Neural progenitor cell (in vitro differentiated cells): Measurements from ENCODE around the gene KRTAP5-6. TPM values are rescaled to one million over a fixed set of nuclear protein-coding genes. Genes with fewer than 3 reads are reported as not detected.
A peak's percentile ranks its signal among the peaks of the same experiment; 100 is the strongest.

ENCODE experiments used
- DNase-seq: peaks from one replicate; pipeline ENCODE4 v3.0.0-alpha.2; 2016; ENCODE audit warnings: low spot score
- H2AFZ ChIP-seq: fragments of 200-600 bp; sonication (generic); replicated peaks from 2 replicates; pipeline ENCODE4 v1.6.1; 2016; ENCODE audit warnings: antibody characterized with exemption
- H3F3A ChIP-seq: fragments of 200-600 bp; sonication (generic); 2 replicates; pipeline ENCODE4 v1.6.1; 2016; ENCODE audit warnings: antibody characterized with exemption, low read depth
- H3K27ac ChIP-seq: fragments of 200-600 bp; sonication (generic); 2 replicates; pipeline ENCODE4 v1.5.1; 2016; ENCODE audit warnings: mild to moderate bottlenecking
- H3K27me3 ChIP-seq: fragments of 200-600 bp; sonication (generic); 2 replicates; pipeline ENCODE4 v1.6.1; 2016; ENCODE audit warnings: mild to moderate bottlenecking, moderate library complexity
- H3K36me3 ChIP-seq: fragments of 200-600 bp; sonication (generic); 2 replicates; pipeline ENCODE4 v1.5.1; 2016
- H3K4me1 ChIP-seq: fragments of 200-600 bp; sonication (generic); 2 replicates; pipeline ENCODE4 v1.6.1; 2016; ENCODE audit warnings: mixed run types
- H3K4me2 ChIP-seq: fragments of 200-600 bp; sonication (generic); 2 replicates; pipeline ENCODE4 v1.6.1; 2016
- H3K4me3 ChIP-seq: fragments of 200-600 bp; sonication (generic); 2 replicates; pipeline ENCODE4 v1.5.1; 2016
- H3K79me2 ChIP-seq: fragments of 200-600 bp; sonication (generic); 2 replicates; pipeline ENCODE4 v1.6.1; 2016; ENCODE audit warnings: low read depth
- H3K9ac ChIP-seq: fragments of 200-600 bp; sonication (generic); 2 replicates; pipeline ENCODE4 v1.6.1; 2016
- H3K9me3 ChIP-seq: fragments of 200-600 bp; sonication (generic); 2 replicates; pipeline ENCODE4 v1.5.1; 2016; ENCODE audit warnings: low read depth
- H4K20me1 ChIP-seq: fragments of 200-600 bp; sonication (generic); 2 replicates; pipeline ENCODE4 v1.6.1; 2016; ENCODE audit warnings: low read depth
- H3K27ac Mint-ChIP-seq: 3 replicates; pipeline ENCODE4 v1.8.0; 2021; ENCODE audit warnings: mixed read lengths
- H3K27me3 Mint-ChIP-seq: 2 replicates; pipeline ENCODE4 v1.8.0; 2022; ENCODE audit warnings: low read depth, mild to moderate bottlenecking, inconsistent platforms, moderate library complexity, mixed read lengths; ENCODE audit not compliant: insufficient read depth
- H3K36me3 Mint-ChIP-seq: 3 replicates; pipeline ENCODE4 v1.8.0; 2021; ENCODE audit warnings: mixed read lengths
- H3K4me1 Mint-ChIP-seq: 3 replicates; pipeline ENCODE4 v1.8.0; 2021; ENCODE audit warnings: mixed read lengths
- H3K4me3 Mint-ChIP-seq: 3 replicates; pipeline ENCODE4 v1.8.0; 2021; ENCODE audit warnings: mild to moderate bottlenecking, moderate library complexity, mixed read lengths
- H3K9me3 Mint-ChIP-seq: 3 replicates; pipeline ENCODE4 v1.8.0; 2020; ENCODE audit warnings: mixed read lengths
- EZH2 ChIP-seq: fragments of 200-600 bp; sonication (generic); IDR thresholded peaks from 2 replicates; pipeline ENCODE4 v1.6.1; 2017; ENCODE audit warnings: antibody characterized with exemption, mild to moderate bottlenecking, moderate library complexity
- EZH2phosphoT487 ChIP-seq: fragments of 200-600 bp; sonication (generic); IDR thresholded peaks from 2 replicates; pipeline ENCODE4 v1.6.1; 2017; ENCODE audit warnings: antibody characterized with exemption
- total RNA-seq: library from RNA; depleted of rRNA; stranded (reverse); fragments of >200 nt; gene quantifications from 2 replicates; pipeline ENCODE4 v1.2.3, GENCODE V29; 2015; ENCODE audit warnings: low replicate concordance
- TF ChIP-seq, protein P1 (sequence below): fragments of 200-600 bp; sonication (generic); IDR thresholded peaks from 2 replicates; pipeline ENCODE4 v1.5.1; 2017; ENCODE audit warnings: antibody characterized with exemption, mild to moderate bottlenecking

The KRTAP5-6 gene
- total RNA-seq, 1 donor from 2014 or later, result not detected

DNA sequence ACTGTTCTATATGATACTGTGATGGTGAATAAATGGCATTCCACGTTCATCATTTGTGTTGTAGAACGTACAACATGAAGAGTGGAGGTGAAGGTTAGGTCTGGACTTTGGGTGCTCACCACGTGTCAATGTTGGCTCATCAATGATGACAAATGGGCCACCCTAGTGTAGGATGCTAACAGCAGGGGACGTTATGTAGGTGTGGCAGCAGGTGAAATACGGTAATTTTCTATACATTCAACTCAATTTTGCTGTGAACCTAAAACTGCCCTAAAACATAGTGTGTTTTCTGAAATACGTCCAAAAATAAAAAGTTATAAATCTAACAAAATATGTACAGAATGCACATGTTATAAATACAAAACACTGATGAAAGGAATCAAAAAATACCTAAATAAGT lies 6.2 kb downstream of the KRTAP5-6 start:
- no peaks in the 10 kb centered on the region for H3K79me2 ChIP-seq
- no peaks in the 10 kb centered on the region for H3K9me3 ChIP-seq
- no peak overlapping the region for H3K4me3 ChIP-seq
- H3K36me3 Mint-ChIP-seq, result no peaks in the 10 kb centered on the region
- peaks cover 7% of the 10 kb centered on the region for H3K27me3 Mint-ChIP-seq
- H3K27ac Mint-ChIP-seq, result no peak overlapping the region
- peaks cover 5% of the 10 kb centered on the region for H3K4me1 ChIP-seq
- TF ChIP-seq EZH2phosphoT487, result no peak
- DNase-seq, result no peak
- peaks cover 11% of the 10 kb centered on the region for H3K4me1 Mint-ChIP-seq
- peaks cover 7% of the 10 kb centered on the region for H3K27me3 ChIP-seq
- no peak overlapping the region for H3K9ac ChIP-seq
- H3K27ac ChIP-seq, result no peak overlapping the region
- no peak overlapping the region for H2AFZ ChIP-seq
- no peak overlapping the region for H3K4me3 Mint-ChIP-seq
- no peaks in the 10 kb centered on the region for H4K20me1 ChIP-seq
- H3K9me3 Mint-ChIP-seq, result peaks cover 18% of the 10 kb centered on the region
- H3K4me2 ChIP-seq, result no peak overlapping the region
- H3F3A ChIP-seq, result no peaks in the 10 kb centered on the region
- no peaks in the 10 kb centered on the region for H3K36me3 ChIP-seq

DNA sequence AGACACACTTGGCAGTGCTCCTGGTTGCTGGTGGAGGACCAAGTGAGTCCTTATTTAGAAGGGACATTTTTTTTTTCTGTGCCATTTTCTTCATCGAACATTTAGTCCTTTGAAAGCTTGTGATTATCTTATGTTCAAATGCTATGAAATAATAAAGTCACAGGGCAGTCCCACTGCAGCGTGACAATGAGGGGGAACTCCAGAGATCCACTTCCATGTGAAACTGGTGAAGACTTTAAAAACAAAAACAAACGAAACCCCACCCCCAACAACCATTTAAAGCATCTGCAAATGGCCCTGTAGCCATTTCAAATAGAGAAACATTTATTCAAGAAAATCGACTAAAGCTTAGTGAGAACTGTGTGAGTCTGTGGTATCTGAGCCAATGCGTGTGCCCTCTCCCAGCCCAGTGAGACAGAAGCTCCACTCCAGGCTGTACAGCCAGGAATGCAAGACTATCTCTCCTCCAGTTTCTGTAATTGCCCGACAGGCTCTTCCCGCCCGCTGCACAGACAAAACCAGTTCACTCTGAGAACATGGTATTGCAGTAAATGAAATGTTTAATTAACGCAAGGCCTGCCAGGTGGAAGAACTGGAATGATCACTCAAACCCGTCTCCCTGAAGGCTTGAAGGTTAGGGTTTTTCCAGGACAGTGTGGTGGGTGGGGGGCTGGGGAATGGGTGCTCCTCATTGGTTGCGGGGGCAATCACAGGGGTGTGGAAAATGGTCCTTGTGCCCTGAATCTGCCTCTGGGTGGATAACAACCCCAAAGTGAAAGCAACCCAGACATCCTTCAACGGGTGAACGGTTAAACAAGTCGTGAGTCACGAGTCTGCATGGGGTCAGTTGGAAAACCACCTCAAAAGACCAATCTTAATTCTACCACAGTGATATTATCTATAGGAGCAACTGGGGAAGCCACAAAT lies 8.4 kb downstream of the KRTAP5-6 start:
- Mint-ChIP-seq H3K27ac (no peak overlapping the region), H3K36me3 (no peaks in the 10 kb centered on the region), H3K4me3 (no peak overlapping the region), H3K9me3 (peaks cover 14% of the 10 kb centered on the region), H3K4me1 (peaks cover 7% of the 10 kb centered on the region), H3K27me3 (peaks cover 11% of the 10 kb centered on the region)
- TF ChIP-seq EZH2phosphoT487 (no peak), EZH2 (no peak)
- TF ChIP-seq, protein P1, sequence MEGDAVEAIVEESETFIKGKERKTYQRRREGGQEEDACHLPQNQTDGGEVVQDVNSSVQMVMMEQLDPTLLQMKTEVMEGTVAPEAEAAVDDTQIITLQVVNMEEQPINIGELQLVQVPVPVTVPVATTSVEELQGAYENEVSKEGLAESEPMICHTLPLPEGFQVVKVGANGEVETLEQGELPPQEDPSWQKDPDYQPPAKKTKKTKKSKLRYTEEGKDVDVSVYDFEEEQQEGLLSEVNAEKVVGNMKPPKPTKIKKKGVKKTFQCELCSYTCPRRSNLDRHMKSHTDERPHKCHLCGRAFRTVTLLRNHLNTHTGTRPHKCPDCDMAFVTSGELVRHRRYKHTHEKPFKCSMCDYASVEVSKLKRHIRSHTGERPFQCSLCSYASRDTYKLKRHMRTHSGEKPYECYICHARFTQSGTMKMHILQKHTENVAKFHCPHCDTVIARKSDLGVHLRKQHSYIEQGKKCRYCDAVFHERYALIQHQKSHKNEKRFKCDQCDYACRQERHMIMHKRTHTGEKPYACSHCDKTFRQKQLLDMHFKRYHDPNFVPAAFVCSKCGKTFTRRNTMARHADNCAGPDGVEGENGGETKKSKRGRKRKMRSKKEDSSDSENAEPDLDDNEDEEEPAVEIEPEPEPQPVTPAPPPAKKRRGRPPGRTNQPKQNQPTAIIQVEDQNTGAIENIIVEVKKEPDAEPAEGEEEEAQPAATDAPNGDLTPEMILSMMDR, result no peak
- no peak overlapping the region for H3K4me3 ChIP-seq
- no peaks in the 10 kb centered on the region for H3K9me3 ChIP-seq
- no peak overlapping the region for H3K4me2 ChIP-seq
- H3K79me2 ChIP-seq, result no peaks in the 10 kb centered on the region
- no peak overlapping the region for H3K27ac ChIP-seq
- H3K9ac ChIP-seq, result no peak overlapping the region
- H4K20me1 ChIP-seq, result no peaks in the 10 kb centered on the region
- no peak overlapping the region for H2AFZ ChIP-seq
- H3F3A ChIP-seq, result no peaks in the 10 kb centered on the region
- no peak for DNase-seq
- H3K36me3 ChIP-seq, result no peaks in the 10 kb centered on the region
- peaks cover 5% of the 10 kb centered on the region for H3K4me1 ChIP-seq
- peaks cover 15% of the 10 kb centered on the region for H3K27me3 ChIP-seq

DNA sequence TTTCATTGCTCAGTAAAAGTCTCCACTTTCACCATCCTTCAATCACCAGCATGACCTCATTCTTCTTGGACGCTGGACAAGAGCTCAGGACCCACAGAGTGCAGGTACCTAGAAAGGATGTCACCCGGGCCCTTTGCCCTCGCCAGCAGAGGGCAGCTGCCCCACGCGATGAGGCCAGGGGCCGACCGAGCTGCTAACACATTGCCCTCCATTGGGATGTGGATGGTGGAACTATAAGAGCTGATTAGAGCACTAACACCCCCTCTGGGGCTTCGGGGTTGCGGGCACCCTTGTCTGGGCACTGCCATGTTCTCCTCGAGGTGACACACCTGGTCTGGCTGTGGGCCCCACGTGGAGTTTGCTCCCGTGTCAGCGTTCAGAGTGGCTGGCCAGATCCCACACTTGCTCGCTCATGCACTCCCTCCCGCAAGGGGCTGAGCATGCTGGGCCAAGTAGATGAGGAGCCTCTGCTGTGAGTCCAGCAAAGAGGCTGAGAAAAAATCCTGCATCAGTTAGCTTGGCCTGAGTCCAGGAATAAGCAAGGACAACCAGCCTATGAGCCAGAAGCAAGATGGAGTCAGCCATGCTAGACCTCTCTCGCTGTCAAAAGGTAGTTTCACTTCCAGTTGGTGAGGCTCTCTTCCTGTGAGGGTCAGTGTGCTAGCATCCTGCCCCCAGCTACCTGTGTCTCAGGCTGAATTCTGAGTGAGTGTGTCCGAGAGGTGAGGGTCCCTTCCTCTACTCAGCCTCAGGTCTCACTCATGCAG lies 9.8 kb downstream of the KRTAP5-6 start:
- H3K4me1 ChIP-seq, result no peaks in the 10 kb centered on the region
- no peak overlapping the region for H3K9ac ChIP-seq
- peak; percentile 19 for DNase-seq
- no peaks in the 10 kb centered on the region for H3K9me3 ChIP-seq
- H2AFZ ChIP-seq, result no peak overlapping the region
- no peaks in the 10 kb centered on the region for H3K4me1 Mint-ChIP-seq
- no peaks in the 10 kb centered on the region for H4K20me1 ChIP-seq
- H3K4me2 ChIP-seq, result no peak overlapping the region
- H3K79me2 ChIP-seq, result no peaks in the 10 kb centered on the region
- no peak overlapping the region for H3K4me3 ChIP-seq
- peaks cover 15% of the 10 kb centered on the region for H3K27me3 ChIP-seq
- no peak overlapping the region for H3K27ac Mint-ChIP-seq
- H3K27me3 Mint-ChIP-seq, result peaks cover 13% of the 10 kb centered on the region
- H3K4me3 Mint-ChIP-seq, result no peak overlapping the region
- H3K36me3 ChIP-seq, result no peaks in the 10 kb centered on the region
- peaks cover 5% of the 10 kb centered on the region for H3K9me3 Mint-ChIP-seq
- H3K36me3 Mint-ChIP-seq, result no peaks in the 10 kb centered on the region
- H3F3A ChIP-seq, result no peaks in the 10 kb centered on the region
- TF ChIP-seq EZH2 (no peak), EZH2phosphoT487 (no peak)
- TF ChIP-seq, protein P1, result peak; percentile 25
- H3K27ac ChIP-seq, result no peak overlapping the region
